ENCODE results near the gene SPATA33. TPM values are rescaled to one million over a fixed set of nuclear protein-coding genes. Genes with fewer than 3 reads are reported as not detected.
"Not testable (repeated sequence)": the region's sequence is repeated elsewhere in the genome, so short reads cannot be mapped to it uniquely, and the experiment has no call there.

The SPATA33 gene
- total RNA-seq, 1 donor = 2.7 TPM

DNA sequence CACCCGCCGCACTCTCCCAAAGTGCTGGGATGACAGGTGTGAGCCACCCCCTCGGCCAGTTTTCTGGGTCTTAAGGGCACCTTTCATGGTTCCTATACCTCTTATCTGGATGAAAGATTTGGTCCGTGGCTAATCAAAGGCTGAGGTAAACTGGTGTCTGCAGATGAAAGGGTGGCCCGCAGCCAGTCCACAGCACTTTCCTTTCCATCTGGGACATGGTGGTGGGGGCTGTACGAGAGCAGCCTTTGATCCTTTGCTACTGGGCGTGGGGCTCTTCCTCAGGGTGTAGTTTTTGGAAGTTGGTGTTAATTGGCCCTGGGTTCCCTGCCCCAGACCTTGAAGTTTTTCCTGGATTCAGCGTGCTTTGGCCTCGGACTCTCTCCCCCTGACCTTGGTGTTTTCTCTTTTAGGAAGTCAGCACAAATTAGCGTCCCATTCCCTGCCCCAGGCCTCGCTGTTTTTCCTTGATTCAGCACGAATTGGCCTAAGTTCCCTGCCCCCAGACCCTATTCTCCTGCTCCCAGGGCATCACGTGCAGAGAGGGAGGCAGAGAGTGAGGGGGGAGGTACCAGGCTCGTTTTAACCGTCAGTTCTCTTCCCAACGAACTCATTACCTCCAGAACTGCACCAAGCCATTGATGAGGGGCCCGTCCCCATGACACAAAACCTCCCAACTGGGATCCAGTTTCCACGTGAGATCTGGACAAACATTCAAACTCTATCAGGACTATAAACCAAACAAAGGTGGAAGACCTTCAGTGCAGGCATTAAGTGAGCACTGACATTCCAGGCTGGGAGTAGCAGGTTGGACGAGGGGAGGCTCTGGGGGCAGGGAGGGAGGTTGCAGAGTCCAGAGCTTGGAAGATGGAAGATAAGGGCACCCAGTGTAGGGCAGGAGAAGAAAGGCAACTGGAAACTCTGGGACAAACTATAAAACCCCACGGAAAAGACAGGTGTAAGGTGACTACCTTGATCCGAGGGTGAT is 32.6 kb upstream of the SPATA33 start:
- no peak for DNase-seq (ENCODE audit: low read depth in 2 of 3, low spot score in 2 of 3)

- no peak for DNase-seq (ENCODE audit: low read depth in 2 of 3, low spot score in 2 of 3)
Observed at GRCh38 chr16:89629827-89630610, 27.6 kb upstream of the SPATA33 start.

DNA sequence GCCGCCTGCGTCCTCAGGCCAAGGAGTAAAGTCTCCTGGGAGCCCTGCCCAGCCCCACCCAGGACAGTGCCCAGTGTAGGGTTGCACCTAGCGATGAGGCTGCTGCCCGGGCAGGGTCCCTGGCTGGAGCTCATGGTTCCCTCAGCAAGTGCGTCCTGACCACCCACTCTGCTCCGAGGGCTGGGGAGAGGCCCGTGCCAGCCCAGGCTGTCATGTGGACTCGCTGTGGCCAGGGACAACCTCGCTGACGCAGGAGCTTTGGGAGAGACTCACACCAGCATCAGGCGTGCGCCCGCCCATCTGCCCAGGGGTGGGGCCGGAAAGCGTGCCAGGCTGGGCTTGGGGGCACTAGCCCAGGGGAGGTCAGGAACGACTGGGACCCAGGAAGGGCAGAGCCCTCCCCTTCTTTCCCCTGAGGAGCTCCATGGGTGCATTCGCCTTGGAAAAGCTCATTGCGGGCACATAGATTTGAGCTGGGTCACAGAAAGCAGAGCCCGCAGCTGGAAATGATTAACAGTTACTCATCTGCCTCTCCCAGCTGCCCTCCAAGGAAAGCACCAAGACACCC is 24.5 kb upstream of the SPATA33 start:
- no peak for DNase-seq (ENCODE audit: low read depth in 2 of 3, low spot score in 2 of 3)

DNA sequence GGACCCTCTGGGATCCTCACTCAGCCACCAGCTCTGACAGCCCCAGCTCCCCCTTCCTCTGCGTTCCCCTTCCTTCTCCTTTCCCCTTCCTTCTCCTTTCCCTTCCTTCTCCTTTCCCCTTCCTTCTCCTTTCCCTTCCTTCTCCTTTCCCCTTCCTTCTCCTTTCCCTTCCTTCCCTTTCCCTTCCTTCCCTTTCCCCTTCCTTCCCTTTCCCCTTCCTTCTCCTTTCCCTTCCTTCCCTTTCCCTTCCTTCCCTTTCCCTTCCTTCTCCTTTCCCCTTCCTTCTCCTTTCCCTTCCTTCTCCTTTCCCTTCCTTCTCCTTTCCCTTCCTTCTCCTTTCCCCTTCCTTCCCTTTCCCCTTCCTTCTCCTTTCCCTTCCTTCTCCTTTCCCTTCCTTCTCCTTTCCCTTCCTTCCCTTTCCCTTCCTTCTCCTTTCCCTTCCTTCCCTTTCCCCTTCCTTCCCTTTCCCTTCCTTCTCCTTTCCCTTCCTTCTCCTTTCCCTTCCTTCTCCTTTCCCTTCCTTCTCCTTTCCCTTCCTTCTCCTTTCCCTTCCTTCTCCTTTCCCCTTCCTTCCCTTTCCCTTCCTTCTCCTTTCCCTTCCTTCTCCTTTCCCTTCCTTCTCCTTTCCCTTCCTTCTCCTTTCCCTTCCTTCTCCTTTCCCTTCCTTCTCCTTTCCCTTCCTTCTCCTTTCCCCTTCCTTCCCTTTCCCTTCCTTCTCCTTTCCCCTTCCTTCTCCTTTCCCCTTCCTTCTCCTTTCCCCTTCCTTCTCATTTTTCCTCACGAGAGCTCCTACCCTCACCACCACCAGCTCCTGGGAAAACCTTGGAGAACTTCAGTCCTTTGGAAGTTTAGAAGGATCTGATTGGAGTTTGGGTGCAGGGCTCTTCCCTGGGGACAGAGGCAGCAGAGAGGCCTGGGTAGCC is 22.9 kb upstream of the SPATA33 start:
- DNase-seq (ENCODE audit: low read depth in 2 of 3, low spot score in 2 of 3) = not testable (repeated sequence)

DNA sequence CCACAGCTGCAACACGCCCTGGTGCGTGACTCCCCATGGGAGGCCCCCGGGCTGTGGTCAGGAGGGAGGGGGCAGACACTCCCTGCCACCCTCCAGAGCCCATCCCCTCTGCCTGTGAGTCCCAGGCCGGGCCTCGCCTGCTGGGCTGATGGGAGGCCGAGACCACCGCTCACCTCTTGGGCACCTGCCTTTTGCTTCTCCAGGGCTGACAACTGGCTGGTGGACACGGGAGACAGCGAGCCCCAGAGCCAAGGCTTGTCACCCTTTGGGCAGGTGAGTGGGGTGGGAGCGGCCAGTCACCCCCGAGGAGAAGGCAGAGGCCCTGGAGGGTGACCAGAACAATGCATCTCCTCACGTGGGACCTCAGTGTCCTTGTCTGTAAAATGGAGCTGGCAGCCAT is 21.0 kb upstream of the SPATA33 start:
- no peak for DNase-seq (ENCODE audit: low read depth in 2 of 3, low spot score in 2 of 3)

DNA sequence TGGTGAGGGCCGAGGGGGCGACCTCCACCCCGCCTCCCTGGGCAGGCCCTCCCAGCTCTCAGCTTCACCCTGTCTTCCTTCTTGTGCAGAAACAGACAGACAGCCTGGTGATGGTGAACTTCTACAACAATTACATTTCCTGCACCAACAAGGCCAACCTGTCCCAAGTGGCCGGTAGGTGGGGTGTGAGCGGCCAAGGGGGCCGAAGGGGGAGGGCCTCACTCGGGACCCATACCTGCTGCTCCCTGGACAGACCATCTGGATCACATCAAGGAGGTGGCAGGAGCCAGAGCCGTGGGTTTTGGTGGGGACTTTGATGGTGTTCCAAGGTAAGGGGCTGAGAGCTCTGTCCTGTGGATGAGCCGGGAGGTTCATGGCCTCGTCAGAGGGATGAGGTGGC is 20.3 kb upstream of the SPATA33 start:
- DNase-seq (ENCODE audit: low read depth in 2 of 3, low spot score in 2 of 3) = no peak

- no peak for DNase-seq (ENCODE audit: low read depth in 2 of 3, low spot score in 2 of 3)
Observed at GRCh38 chr16:89638455-89638854, 19.2 kb upstream of the SPATA33 start.

- DNase-seq (ENCODE audit: low read depth in 2 of 3, low spot score in 2 of 3) = no peak
Observed at GRCh38 chr16:89639385-89639784, 18.3 kb upstream of the SPATA33 start.

- no peak for DNase-seq (ENCODE audit: low read depth in 2 of 3, low spot score in 2 of 3)
Observed at GRCh38 chr16:89641458-89642119, 16.0 kb upstream of the SPATA33 start.

GRCh38 chr16:89642574-89642973 is 15.1 kb upstream of the SPATA33 start:
- no peak for DNase-seq (ENCODE audit: low read depth in 2 of 3, low spot score in 2 of 3)

DNA sequence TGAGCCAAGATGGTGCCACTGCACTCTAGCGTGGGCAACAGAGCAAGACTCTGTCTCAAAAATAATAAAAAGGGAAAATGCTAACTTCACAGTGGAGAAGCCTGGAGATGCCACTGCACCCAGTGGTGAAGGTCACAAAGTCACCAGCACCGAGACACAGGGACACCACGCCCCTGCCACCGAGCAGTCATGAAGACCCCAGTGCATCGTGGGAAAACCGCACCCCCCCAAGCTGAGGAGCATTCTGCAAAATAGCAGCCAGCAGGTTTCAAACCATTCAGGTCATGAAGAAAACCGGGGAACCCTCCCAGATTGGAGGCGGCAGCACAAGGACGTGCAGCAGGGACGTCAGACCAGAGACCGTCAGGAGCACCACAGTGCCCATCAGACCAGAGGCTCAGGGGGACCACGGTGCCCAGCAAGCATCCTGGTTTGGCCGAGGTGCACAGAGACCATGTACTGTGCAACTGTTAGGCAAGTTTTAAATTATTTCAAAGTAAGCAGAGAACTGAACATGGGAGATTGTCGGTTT is 13.8 kb upstream of the SPATA33 start:
- DNase-seq (ENCODE audit: low read depth in 2 of 3, low spot score in 2 of 3) = no peak

DNA sequence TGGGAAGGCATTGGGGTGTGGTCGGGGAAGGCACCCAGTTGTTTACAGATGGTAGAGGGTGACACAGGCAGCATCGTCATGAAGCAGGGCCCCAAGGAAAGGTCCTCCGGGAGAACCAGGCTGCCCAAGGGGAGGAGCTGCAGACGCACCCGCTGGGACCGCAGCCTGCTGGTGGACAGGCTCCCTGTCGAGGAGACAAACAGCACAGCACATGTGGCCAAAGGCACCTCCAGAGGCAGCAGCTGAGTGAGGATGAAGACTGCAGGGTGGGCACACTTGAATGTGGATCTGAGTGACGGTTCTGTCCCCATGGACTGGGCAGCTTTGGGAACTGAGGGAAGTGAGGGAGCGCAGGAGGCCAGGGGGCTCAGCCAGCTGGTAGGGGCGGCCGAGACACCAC is 12.5 kb upstream of the SPATA33 start:
- no peak for DNase-seq (ENCODE audit: low read depth in 2 of 3, low spot score in 2 of 3)

- DNase-seq (ENCODE audit: low read depth in 2 of 3, low spot score in 2 of 3) = no peak
Observed at GRCh38 chr16:89646270-89646669, 11.4 kb upstream of the SPATA33 start.

DNA sequence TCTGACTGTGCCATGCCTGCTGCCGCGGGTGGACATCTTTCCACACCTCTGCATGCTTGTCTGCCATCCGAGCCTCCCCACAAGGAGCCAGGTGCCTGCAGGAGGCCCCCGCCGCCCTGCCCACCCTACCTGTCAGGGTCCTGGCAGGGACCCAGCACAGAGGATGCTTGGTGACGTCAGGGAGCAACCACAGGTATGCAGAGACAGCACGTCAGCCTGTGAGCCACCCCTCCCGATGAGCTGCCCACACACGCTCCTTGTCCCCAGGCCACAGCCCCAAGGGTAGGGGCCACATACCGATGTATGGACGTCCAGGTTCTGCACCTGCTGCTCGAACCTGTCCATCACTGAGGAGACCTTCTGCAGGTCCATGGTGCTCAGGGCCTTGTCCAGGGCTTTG is 10.7 kb upstream of the SPATA33 start:
- DNase-seq (ENCODE audit: low read depth in 2 of 3, low spot score in 2 of 3) = no peak

- no peak for DNase-seq (ENCODE audit: low read depth in 2 of 3, low spot score in 2 of 3)
Observed at GRCh38 chr16:89651584-89651983, 6.1 kb upstream of the SPATA33 start.

DNA sequence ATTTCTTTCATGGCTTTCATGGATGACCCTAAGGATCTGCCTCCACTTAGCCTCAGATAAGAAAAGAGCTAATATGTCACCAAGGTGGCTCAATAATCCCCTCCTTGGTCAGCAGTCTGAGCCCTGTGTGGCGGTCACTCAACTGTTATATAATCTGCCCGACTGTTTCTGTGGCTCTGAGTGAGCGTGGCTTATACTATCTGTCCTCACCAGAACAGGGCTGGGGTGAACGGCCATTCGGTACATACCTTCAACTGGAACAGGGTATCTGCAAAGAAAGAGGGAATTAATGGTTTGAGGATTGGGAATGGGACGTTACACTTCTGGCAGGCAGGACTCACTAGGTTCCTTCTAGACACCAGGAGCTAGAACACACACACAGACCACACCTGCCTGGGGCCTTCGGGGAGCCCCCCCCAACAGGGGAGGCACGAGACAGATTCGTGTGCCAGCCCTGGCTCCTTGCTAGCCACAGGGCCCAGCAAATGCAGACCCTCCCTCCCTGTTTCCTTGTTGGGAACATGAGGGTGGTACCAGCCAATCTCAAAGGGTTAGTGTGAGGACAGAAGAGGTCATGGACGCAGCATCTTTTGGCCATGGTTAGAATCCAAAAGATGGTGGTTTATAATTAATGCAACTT is 3.9 kb upstream of the SPATA33 start:
- DNase-seq (ENCODE audit: low read depth in 2 of 3, low spot score in 2 of 3) = no peak

DNA sequence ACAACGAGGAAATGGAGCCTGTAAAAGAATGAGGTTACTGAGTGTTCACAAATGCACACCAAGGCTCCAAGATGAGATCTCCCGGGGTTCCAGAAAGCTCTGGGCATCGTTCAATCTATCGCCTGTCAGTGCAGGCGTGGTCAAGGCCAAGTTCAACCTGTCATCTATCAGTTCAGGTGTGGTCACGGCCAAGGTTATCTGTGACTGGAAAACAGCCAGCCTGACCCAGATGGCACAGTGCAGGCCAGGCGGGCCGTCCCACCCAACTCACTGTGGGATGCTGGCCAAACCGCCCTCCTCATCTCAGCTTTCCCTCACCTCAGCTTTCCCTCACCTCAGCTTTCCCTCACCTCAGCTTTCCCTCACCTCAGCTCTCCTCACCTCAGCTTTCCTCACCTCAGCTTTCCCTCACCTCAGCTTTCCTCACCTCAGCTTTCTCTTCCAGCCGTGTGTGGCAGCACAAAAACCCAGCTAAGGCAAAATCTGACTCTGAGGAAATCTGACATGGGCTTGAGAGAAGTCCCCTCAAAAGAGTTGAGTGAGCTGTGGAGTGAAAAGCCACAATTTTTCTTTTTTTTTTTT is 2.5 kb upstream of the SPATA33 start:
- no peak for DNase-seq (ENCODE audit: low read depth in 2 of 3, low spot score in 2 of 3)

DNA sequence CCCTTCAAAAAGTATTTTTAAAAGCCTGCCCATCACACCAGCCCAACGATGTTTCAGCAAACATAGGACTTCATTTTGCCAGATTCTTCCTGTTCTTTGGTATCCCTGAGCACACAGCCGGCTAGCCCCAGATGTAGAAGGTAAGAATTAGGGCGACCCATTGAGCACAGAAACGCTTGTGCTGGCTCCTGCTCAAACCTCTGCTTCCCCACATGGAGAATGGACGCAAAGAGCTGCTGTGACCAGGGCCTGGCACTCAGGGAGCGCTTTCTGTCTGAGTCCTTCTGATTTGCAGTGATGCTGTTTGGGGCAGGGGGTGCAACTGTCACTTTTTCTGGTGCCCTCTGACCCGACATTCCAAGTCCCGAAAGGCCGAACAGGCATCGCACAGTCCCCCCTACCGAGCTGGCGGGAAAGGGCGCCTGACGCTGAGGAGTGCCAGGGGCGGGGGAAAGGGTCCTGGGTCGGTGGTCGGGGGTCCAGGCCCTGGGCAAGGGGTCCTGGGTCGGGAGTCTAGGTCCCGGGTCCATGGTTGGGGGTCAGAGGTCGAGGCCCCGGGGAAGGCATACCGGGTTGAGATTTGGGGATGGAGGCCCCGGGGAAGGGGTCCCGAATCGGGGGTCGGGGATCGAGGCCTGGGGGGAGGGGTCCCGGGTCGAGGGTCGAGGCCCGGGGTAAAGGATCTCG is 1.1 kb upstream of the SPATA33 start:
- no peak for DNase-seq (ENCODE audit: low read depth in 2 of 3, low spot score in 2 of 3)
